ENCODE results near the gene RFPL3.
"Not testable (repeated sequence)": the region's sequence is repeated elsewhere in the genome, so short reads cannot be mapped to it uniquely, and the experiment has no call there.

Gene RFPL3

GRCh38 chr22:32357567-32357966 is at the start of gene RFPL3:
Gene RFPL3 (plus strand): TSS chr22:32357867. CDS start chr22:32358072, 205 bp downstream.
- not testable (repeated sequence) for H3K4me3 ChIP-seq (ENCODE audit: low read depth in 1 of 2, low read length in 2 of 2); H3K27ac ChIP-seq (ENCODE audit: low read depth, low read length)

GRCh38 chr22:32308191-32308590 is 49.5 kb upstream of the RFPL3 start:
- H3K27me3 ChIP-seq (ENCODE audit: control insufficient read depth in 1 of 2, insufficient read depth in 2 of 2, low read length in 2 of 2): no peaks in the 10 kb centered on the region

More at GRCh38 chr22:32357567-32357966, at the start of gene RFPL3:
- H3K36me3 ChIP-seq (ENCODE audit: control insufficient read depth in 1 of 2, insufficient read depth in 2 of 2, low read length in 2 of 2); H3K9me3 ChIP-seq (ENCODE audit: control insufficient read depth in 1 of 2, low read length in 2 of 2); H3K27me3 ChIP-seq (ENCODE audit: control insufficient read depth in 1 of 2, insufficient read depth in 2 of 2, low read length in 2 of 2); H3K4me1 ChIP-seq (ENCODE audit: control insufficient read depth in 1 of 2, insufficient read depth in 2 of 2, low read length in 2 of 2); H3K9ac ChIP-seq (ENCODE audit: low read depth in 1 of 2, low read length in 2 of 2): not testable (repeated sequence)

GRCh38 chr22:32308934-32309333 is 48.7 kb upstream of the RFPL3 start:
- Histone ChIP-seq H3K4me1 (ENCODE audit: control insufficient read depth in 1 of 2, insufficient read depth in 2 of 2, low read length in 2 of 2) (no peaks in the 10 kb centered on the region), H3K27ac (ENCODE audit: low read depth, low read length) (no peak overlapping the region), H3K36me3 (ENCODE audit: control insufficient read depth in 1 of 2, insufficient read depth in 2 of 2, low read length in 2 of 2) (no peaks in the 10 kb centered on the region), H3K9me3 (ENCODE audit: control insufficient read depth in 1 of 2, low read length in 2 of 2) (no peaks in the 10 kb centered on the region), H3K9ac (ENCODE audit: low read depth in 1 of 2, low read length in 2 of 2) (no peak overlapping the region), H3K4me3 (ENCODE audit: low read depth in 1 of 2, low read length in 2 of 2) (no peak overlapping the region), H3K27me3 (ENCODE audit: control insufficient read depth in 1 of 2, insufficient read depth in 2 of 2, low read length in 2 of 2) (no peaks in the 10 kb centered on the region)

More at GRCh38 chr22:32308191-32308590, 49.5 kb upstream of the RFPL3 start:
- Histone ChIP-seq H3K9me3 (ENCODE audit: control insufficient read depth in 1 of 2, low read length in 2 of 2) (no peaks in the 10 kb centered on the region), H3K36me3 (ENCODE audit: control insufficient read depth in 1 of 2, insufficient read depth in 2 of 2, low read length in 2 of 2) (no peaks in the 10 kb centered on the region), H3K27ac (ENCODE audit: low read depth, low read length) (no peak overlapping the region), H3K4me3 (ENCODE audit: low read depth in 1 of 2, low read length in 2 of 2) (no peak overlapping the region), H3K9ac (ENCODE audit: low read depth in 1 of 2, low read length in 2 of 2) (no peak overlapping the region), H3K4me1 (ENCODE audit: control insufficient read depth in 1 of 2, insufficient read depth in 2 of 2, low read length in 2 of 2) (no peaks in the 10 kb centered on the region)

GRCh38 chr22:32309585-32310251 is 47.9 kb upstream of the RFPL3 start:
- Histone ChIP-seq H3K27ac (ENCODE audit: low read depth, low read length) (no peak overlapping the region), H3K4me3 (ENCODE audit: low read depth in 1 of 2, low read length in 2 of 2) (no peak overlapping the region), H3K27me3 (ENCODE audit: control insufficient read depth in 1 of 2, insufficient read depth in 2 of 2, low read length in 2 of 2) (no peaks in the 10 kb centered on the region), H3K9ac (ENCODE audit: low read depth in 1 of 2, low read length in 2 of 2) (no peak overlapping the region), H3K4me1 (ENCODE audit: control insufficient read depth in 1 of 2, insufficient read depth in 2 of 2, low read length in 2 of 2) (no peaks in the 10 kb centered on the region), H3K9me3 (ENCODE audit: control insufficient read depth in 1 of 2, low read length in 2 of 2) (no peaks in the 10 kb centered on the region), H3K36me3 (ENCODE audit: control insufficient read depth in 1 of 2, insufficient read depth in 2 of 2, low read length in 2 of 2) (no peaks in the 10 kb centered on the region)

- H3K27me3 ChIP-seq (ENCODE audit: control insufficient read depth in 1 of 2, insufficient read depth in 2 of 2, low read length in 2 of 2): no peaks in the 10 kb centered on the region
- no peaks in the 10 kb centered on the region for H3K36me3 ChIP-seq (ENCODE audit: control insufficient read depth in 1 of 2, insufficient read depth in 2 of 2, low read length in 2 of 2)
- no peak overlapping the region for H3K27ac ChIP-seq (ENCODE audit: low read depth, low read length)
- no peak overlapping the region for H3K4me3 ChIP-seq (ENCODE audit: low read depth in 1 of 2, low read length in 2 of 2)
- H3K9ac ChIP-seq (ENCODE audit: low read depth in 1 of 2, low read length in 2 of 2): no peak overlapping the region
- no peaks in the 10 kb centered on the region for H3K4me1 ChIP-seq (ENCODE audit: control insufficient read depth in 1 of 2, insufficient read depth in 2 of 2, low read length in 2 of 2)
- no peaks in the 10 kb centered on the region for H3K9me3 ChIP-seq (ENCODE audit: control insufficient read depth in 1 of 2, low read length in 2 of 2)
Measured at GRCh38 chr22:32310777-32311176, 46.9 kb upstream of the RFPL3 start.

- Histone ChIP-seq H3K36me3 (ENCODE audit: control insufficient read depth in 1 of 2, insufficient read depth in 2 of 2, low read length in 2 of 2) (no peaks in the 10 kb centered on the region), H3K9ac (ENCODE audit: low read depth in 1 of 2, low read length in 2 of 2) (no peak overlapping the region), H3K4me3 (ENCODE audit: low read depth in 1 of 2, low read length in 2 of 2) (no peak overlapping the region), H3K27me3 (ENCODE audit: control insufficient read depth in 1 of 2, insufficient read depth in 2 of 2, low read length in 2 of 2) (no peaks in the 10 kb centered on the region), H3K4me1 (ENCODE audit: control insufficient read depth in 1 of 2, insufficient read depth in 2 of 2, low read length in 2 of 2) (no peaks in the 10 kb centered on the region), H3K9me3 (ENCODE audit: control insufficient read depth in 1 of 2, low read length in 2 of 2) (no peaks in the 10 kb centered on the region), H3K27ac (ENCODE audit: low read depth, low read length) (no peak overlapping the region)
Measured at GRCh38 chr22:32311551-32312071, 46.1 kb upstream of the RFPL3 start.

GRCh38 chr22:32312748-32313147 is 44.9 kb upstream of the RFPL3 start:
- no peaks in the 10 kb centered on the region for H3K9me3 ChIP-seq (ENCODE audit: control insufficient read depth in 1 of 2, low read length in 2 of 2)
- no peak overlapping the region for H3K27ac ChIP-seq (ENCODE audit: low read depth, low read length)
- H3K4me1 ChIP-seq (ENCODE audit: control insufficient read depth in 1 of 2, insufficient read depth in 2 of 2, low read length in 2 of 2): no peaks in the 10 kb centered on the region
- H3K27me3 ChIP-seq (ENCODE audit: control insufficient read depth in 1 of 2, insufficient read depth in 2 of 2, low read length in 2 of 2): no peaks in the 10 kb centered on the region
- no peaks in the 10 kb centered on the region for H3K36me3 ChIP-seq (ENCODE audit: control insufficient read depth in 1 of 2, insufficient read depth in 2 of 2, low read length in 2 of 2)
- no peak overlapping the region for H3K9ac ChIP-seq (ENCODE audit: low read depth in 1 of 2, low read length in 2 of 2)
- H3K4me3 ChIP-seq (ENCODE audit: low read depth in 1 of 2, low read length in 2 of 2): no peak overlapping the region

- H3K4me3 ChIP-seq (ENCODE audit: low read depth in 1 of 2, low read length in 2 of 2): no peak overlapping the region
- H3K9me3 ChIP-seq (ENCODE audit: control insufficient read depth in 1 of 2, low read length in 2 of 2): no peaks in the 10 kb centered on the region
- H3K4me1 ChIP-seq (ENCODE audit: control insufficient read depth in 1 of 2, insufficient read depth in 2 of 2, low read length in 2 of 2): no peaks in the 10 kb centered on the region
- H3K36me3 ChIP-seq (ENCODE audit: control insufficient read depth in 1 of 2, insufficient read depth in 2 of 2, low read length in 2 of 2): no peaks in the 10 kb centered on the region
- no peaks in the 10 kb centered on the region for H3K27me3 ChIP-seq (ENCODE audit: control insufficient read depth in 1 of 2, insufficient read depth in 2 of 2, low read length in 2 of 2)
- H3K27ac ChIP-seq (ENCODE audit: low read depth, low read length): no peak overlapping the region
- H3K9ac ChIP-seq (ENCODE audit: low read depth in 1 of 2, low read length in 2 of 2): no peak overlapping the region
Measured at GRCh38 chr22:32313532-32313931, 44.1 kb upstream of the RFPL3 start.

- no peaks in the 10 kb centered on the region for H3K27me3 ChIP-seq (ENCODE audit: control insufficient read depth in 1 of 2, insufficient read depth in 2 of 2, low read length in 2 of 2)
Measured at GRCh38 chr22:32317524-32317923, 40.1 kb upstream of the RFPL3 start.

GRCh38 chr22:32318361-32318760 is 39.3 kb upstream of the RFPL3 start:
- Histone ChIP-seq H3K9ac (ENCODE audit: low read depth in 1 of 2, low read length in 2 of 2) (no peak overlapping the region), H3K9me3 (ENCODE audit: control insufficient read depth in 1 of 2, low read length in 2 of 2) (no peaks in the 10 kb centered on the region), H3K27me3 (ENCODE audit: control insufficient read depth in 1 of 2, insufficient read depth in 2 of 2, low read length in 2 of 2) (no peaks in the 10 kb centered on the region), H3K4me1 (ENCODE audit: control insufficient read depth in 1 of 2, insufficient read depth in 2 of 2, low read length in 2 of 2) (no peaks in the 10 kb centered on the region), H3K4me3 (ENCODE audit: low read depth in 1 of 2, low read length in 2 of 2) (no peak overlapping the region), H3K36me3 (ENCODE audit: control insufficient read depth in 1 of 2, insufficient read depth in 2 of 2, low read length in 2 of 2) (no peaks in the 10 kb centered on the region), H3K27ac (ENCODE audit: low read depth, low read length) (no peak overlapping the region)

More at GRCh38 chr22:32317524-32317923, 40.1 kb upstream of the RFPL3 start:
- Histone ChIP-seq H3K4me1 (ENCODE audit: control insufficient read depth in 1 of 2, insufficient read depth in 2 of 2, low read length in 2 of 2) (no peaks in the 10 kb centered on the region), H3K9me3 (ENCODE audit: control insufficient read depth in 1 of 2, low read length in 2 of 2) (no peaks in the 10 kb centered on the region), H3K9ac (ENCODE audit: low read depth in 1 of 2, low read length in 2 of 2) (no peak overlapping the region), H3K4me3 (ENCODE audit: low read depth in 1 of 2, low read length in 2 of 2) (no peak overlapping the region), H3K27ac (ENCODE audit: low read depth, low read length) (no peak overlapping the region), H3K36me3 (ENCODE audit: control insufficient read depth in 1 of 2, insufficient read depth in 2 of 2, low read length in 2 of 2) (no peaks in the 10 kb centered on the region)

Data from duodenal mucosa (tissue), 2 donors.